ENCODE results near the gene LYPD8.

GRCh38 chr1:248787430-248787829 is 31.9 kb upstream of the LYPD8 start:
- no peak for TF ChIP-seq CTCF (conservative IDR thresholded peaks at IDR 0.05)
- no peak for TF ChIP-seq EZH2 (IDR thresholded peaks at IDR 0.05; ENCODE audit: low read depth)

Data from PC-9 (cell line).